ENCODE results near the gene RAB14.
"Not testable (repeated sequence)": the region's sequence is repeated elsewhere in the genome, so short reads cannot be mapped to it uniquely, and the experiment has no call there.

Gene RAB14

DNA sequence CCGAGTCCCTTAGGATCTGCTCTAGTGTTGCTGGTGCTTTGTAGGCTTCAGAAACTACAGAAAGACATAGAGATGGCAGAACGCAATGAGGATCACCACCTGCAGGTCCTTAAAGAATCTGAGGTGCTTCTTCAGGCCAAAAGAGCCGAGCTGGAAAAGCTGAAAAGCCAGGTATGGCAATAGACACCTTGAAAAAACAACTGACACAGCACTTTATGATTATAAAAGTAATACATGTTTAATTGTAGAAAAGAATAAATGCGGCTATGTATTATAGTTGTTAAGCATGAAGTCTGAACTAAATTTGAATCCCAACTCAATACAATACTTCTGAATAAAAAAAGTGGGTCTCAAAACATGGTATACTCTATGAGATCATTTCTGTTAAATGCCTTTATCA lies 43.7 kb downstream of the RAB14 start:
- no peak for DNase-seq

GRCh38 chr9:121156263-121156731 lies 45.4 kb downstream of the RAB14 start:
- DNase-seq: no peak

- no peak for DNase-seq
Observed at GRCh38 chr9:121154782-121155181, 46.9 kb downstream of the RAB14 start.

DNA sequence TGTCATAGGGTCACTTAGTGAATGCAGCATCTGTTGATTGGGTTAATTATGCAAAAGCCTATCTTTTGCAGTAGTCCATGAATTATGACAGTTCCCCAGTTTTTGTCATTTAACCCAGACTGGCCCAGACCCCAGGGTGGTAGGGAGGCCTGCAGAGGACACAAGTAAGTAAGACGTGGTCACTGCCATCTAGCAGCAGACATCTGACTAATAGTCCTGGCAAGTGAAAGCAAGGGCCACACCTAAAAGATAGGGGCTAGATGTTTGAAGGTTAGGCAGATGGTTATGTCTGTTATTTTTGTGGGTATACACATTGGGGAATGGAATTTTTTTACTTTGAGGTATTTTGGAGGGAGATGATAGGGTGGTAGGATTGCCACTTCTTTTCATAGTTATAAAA lies 48.0 kb downstream of the RAB14 start:
- DNase-seq: no peak

DNA sequence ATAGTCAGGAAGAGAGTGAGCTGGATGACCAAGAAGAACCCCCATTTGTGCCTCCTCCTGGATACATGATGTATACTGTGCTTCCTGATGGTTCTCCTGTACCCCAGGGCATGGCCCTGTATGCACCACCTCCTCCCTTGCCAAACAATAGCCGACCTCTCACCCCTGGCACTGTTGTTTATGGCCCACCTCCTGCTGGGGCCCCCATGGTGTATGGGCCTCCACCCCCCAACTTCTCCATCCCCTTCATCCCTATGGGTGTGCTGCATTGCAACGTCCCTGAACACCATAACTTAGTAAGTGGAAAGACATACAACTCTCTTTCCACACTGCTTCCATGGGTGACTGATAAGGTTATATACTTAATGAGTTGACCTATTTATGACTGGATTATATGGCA lies 51.5 kb downstream of the RAB14 start:
- DNase-seq: no peak

DNA sequence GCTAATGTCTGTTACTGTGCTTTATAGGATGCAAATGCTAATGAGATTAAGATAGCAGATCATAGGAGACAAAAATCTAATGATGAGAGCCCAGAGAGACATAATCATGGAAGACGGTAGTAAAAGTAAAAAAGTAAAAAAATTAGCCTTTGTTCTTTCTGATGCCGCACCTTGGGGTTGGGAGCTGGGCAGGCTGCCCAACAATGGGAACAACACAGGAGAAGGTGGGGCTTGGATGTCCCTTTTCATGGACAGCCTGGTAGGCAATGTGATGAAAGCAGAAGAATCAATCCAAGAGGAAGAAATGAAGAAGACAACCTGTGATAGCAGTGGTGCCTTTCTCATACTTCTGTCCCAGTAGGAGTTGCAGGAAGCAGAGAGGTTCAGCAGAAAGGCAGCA lies 57.2 kb downstream of the RAB14 start:
- DNase-seq: no peak

DNA sequence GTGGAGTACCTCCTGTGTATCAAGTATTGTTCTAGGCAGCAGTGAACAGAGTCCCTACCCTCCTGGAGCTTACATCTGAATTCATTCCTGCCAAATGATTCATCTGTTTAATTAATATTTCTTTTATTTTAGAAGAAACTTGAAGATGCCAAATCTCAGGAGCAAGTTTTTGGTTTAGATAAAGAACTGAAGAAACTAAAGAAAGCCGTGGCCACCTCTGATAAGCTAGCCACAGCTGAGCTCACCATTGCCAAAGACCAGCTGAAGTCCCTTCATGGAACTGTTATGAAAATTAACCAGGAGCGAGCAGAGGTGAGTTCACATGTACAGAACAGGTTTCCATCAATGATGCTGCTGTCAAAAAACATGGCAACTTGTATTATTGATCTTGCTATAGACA lies 57.9 kb downstream of the RAB14 start:
- DNase-seq: no peak

GRCh38 chr9:121141706-121142105 lies 60.0 kb downstream of the RAB14 start:
- no peak for DNase-seq

DNA sequence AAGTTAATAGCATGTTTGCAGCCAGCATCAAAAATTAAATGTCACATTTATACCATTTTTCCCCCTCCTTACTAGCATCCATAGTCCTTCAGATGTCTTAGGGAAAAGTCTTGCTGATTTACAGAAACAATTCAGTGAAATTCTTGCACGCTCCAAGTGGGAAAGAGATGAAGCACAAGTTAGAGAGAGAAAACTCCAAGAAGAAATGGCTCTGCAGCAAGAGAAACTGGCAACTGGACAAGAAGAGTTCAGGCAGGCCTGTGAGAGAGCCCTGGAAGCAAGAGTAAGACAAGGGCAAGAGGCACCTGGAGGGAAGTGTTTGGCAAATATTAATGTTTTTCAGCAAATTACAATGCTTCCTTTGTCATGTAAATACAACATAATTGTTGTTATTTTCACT lies 60.4 kb downstream of the RAB14 start:
- no peak for DNase-seq

- no peak for DNase-seq
Observed at GRCh38 chr9:121140162-121140561, 61.5 kb downstream of the RAB14 start.

- no peak for DNase-seq
Observed at GRCh38 chr9:121138973-121139372, 62.7 kb downstream of the RAB14 start.

DNA sequence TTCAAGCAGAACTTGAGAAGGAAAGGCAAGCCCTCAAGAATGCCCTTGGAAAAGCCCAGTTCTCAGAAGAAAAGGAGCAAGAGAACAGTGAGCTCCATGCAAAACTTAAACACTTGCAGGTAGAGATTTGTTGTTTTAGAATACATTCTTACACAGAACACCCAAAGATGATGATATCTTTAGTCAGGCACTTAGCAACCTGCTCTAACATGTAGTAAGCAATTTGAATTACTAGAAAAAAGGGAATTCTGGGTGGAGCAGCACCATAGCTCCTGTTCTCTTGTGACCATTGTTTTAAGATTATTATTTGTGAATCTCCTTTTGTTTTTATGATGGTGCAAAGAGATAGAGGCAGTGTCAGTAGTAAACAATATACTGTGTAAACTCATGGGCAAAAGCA lies 63.1 kb downstream of the RAB14 start:
- DNase-seq: no peak

GRCh38 chr9:121135642-121136041 lies 66.0 kb downstream of the RAB14 start:
- DNase-seq: no peak

DNA sequence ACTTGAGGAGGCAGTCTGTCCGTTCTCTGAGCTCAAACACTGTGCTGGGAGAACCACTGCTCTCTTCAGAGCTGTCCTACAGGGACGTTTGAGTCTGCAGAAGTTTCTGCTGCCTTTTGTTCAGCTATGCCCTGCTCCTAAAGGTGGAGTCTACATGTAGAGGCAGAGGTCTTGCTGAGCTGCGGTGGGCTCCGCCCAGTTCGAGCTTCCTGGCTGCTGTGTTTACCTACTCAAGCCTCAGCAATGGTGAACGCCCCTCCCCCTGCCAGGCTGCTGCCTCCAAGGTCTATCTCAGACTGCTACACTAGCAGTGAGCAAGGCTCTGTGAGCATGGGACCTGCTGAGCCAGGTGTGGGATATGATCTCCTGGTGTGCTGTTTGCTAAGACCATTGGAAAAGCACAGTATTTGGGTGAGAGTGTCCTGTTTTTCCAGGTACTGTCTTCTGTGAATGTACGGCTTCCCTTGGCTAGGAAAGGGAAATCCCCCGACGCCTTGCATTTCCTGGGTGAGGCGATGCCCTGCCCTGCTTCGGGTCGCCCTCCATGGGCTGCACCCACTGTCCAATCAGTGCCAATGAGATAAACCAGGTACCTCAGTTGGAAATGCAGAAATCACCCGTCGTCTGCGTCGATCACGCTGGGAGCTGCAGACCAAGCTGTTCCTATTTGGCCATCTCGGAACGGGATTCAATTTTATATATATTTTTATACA lies 68.4 kb downstream of the RAB14 start:
- no peak for DNase-seq

DNA sequence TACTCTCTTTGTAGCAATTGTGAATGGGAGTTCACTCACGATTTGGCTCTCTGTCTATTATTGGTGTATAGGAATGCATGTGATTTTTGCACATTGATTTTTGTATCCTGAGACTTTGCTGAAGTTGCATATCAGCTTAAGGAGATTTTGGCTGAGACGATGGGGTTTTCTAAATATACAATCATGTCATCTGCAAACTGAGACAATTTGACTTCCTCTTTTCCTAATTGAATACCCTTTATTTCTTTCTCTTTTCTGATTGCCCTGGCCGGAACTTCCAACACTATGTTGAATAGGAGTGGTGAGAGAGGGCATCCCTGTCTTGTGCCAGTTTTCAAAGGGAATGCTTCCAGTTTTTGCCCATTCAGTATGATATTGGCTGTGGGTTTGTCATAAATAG lies 72.3 kb downstream of the RAB14 start:
- not testable (repeated sequence) for DNase-seq

Data from right kidney (tissue), 1 donor.